Liver (tissue), 9 donors: ENCODE results near the gene FAM13A. TPM values are rescaled to one million over a fixed set of nuclear protein-coding genes. Genes with fewer than 3 reads are reported as not detected.

ENCODE experiments used
- DNase-seq: peaks from one replicate; pipeline ENCODE4 v3.0.0-alpha.2; 2017; ENCODE audit warnings: low spot score
- H3K27ac ChIP-seq, 2 donors: one replicate each; pipeline ENCODE4 v1.7.0; 2013; ENCODE audit warnings: inconsistent platforms in 2 of 2, low read length in 2 of 2, control low read depth in 1 of 2, low read depth in 1 of 2, mild to moderate bottlenecking in 1 of 2
- H3K27me3 ChIP-seq, 4 donors: one replicate each; pipeline versions ENCODE4 v1.6.1 to v1.7.0; 2013; ENCODE audit warnings: low read length in 3 of 4, inconsistent platforms in 1 of 4, mild to moderate bottlenecking in 1 of 4, moderate library complexity in 1 of 4; ENCODE audit not compliant: control insufficient read depth in 4 of 4, insufficient read depth in 4 of 4
- H3K36me3 ChIP-seq, 4 donors: one replicate each; pipeline versions ENCODE4 v1.6.1 to v1.7.0; 2013; ENCODE audit warnings: low read length in 3 of 4, mild to moderate bottlenecking in 3 of 4, low read depth in 1 of 4, moderate library complexity in 1 of 4; ENCODE audit not compliant: control insufficient read depth in 4 of 4, insufficient read depth in 3 of 4
- H3K4me1 ChIP-seq, 4 donors: one replicate each; pipeline versions ENCODE4 v1.6.1 to v1.7.0; 2013; ENCODE audit warnings: low read length in 3 of 4, mild to moderate bottlenecking in 3 of 4, moderate library complexity in 1 of 4; ENCODE audit not compliant: control insufficient read depth in 4 of 4, insufficient read depth in 4 of 4
- H3K4me3 ChIP-seq, 3 donors: one replicate each; pipeline versions ENCODE4 v1.6.1 to v1.7.0; 2013; ENCODE audit warnings: low read length in 3 of 3, control low read depth in 1 of 3, low read depth in 1 of 3, mild to moderate bottlenecking in 1 of 3
- H3K9ac ChIP-seq, 2 donors: one replicate each; pipeline ENCODE4 v1.7.0; 2013; ENCODE audit warnings: low read length in 2 of 2, mild to moderate bottlenecking in 2 of 2, moderate library complexity in 2 of 2, control low read depth in 1 of 2, low read depth in 1 of 2
- H3K9me3 ChIP-seq, 4 donors: one replicate each; pipeline versions ENCODE4 v1.6.1 to v1.7.0; 2013; ENCODE audit warnings: low read length in 3 of 4; ENCODE audit not compliant: control insufficient read depth in 4 of 4
- CTCF ChIP-seq: fragments of 150-350 bp; IDR thresholded peaks from 2 replicates; pipeline ENCODE4 v1.5.1; 2017; ENCODE audit warnings: improper control_type of control experiment, low read depth, low read length; ENCODE audit not compliant: missing input control
- EGR1 ChIP-seq, 2 donors: IDR thresholded peaks; 2 replicates each; pipeline ENCODE4 v1.6.1; 2016 to 2018; ENCODE audit warnings: antibody characterized with exemption in 2 of 2, low read depth in 2 of 2
- FOXA1 ChIP-seq: IDR thresholded peaks from 2 replicates; pipeline ENCODE4 v1.6.1; 2016; ENCODE audit warnings: antibody characterized with exemption
- FOXA2 ChIP-seq: IDR thresholded peaks from 2 replicates; pipeline ENCODE4 v1.6.1; 2016; ENCODE audit warnings: antibody characterized with exemption
- GABPA ChIP-seq, 2 donors: IDR thresholded peaks in 1 of 2; conservative IDR thresholded peaks in 1 of 2; 2 replicates each; pipeline ENCODE4 v1.6.1; 2016; ENCODE audit warnings: antibody characterized with exemption in 2 of 2, mild to moderate bottlenecking in 1 of 2, moderate library complexity in 1 of 2
- HNF4A ChIP-seq, 2 donors: conservative IDR thresholded peaks; 2 replicates each; pipeline ENCODE4 v1.6.1; 2016; ENCODE audit warnings: antibody characterized with exemption in 2 of 2, mild to moderate bottlenecking in 2 of 2
- HNF4G ChIP-seq: IDR thresholded peaks from 2 replicates; pipeline ENCODE4 v1.6.1; 2016; ENCODE audit warnings: antibody characterized with exemption
- JUND ChIP-seq, 2 donors: IDR thresholded peaks; 2 replicates each; pipeline ENCODE4 v1.6.1; 2016; ENCODE audit warnings: antibody characterized with exemption in 2 of 2
- NR2F2 ChIP-seq: IDR thresholded peaks from 2 replicates; pipeline ENCODE4 v1.6.1; 2016; ENCODE audit warnings: antibody characterized with exemption
- RAD21 ChIP-seq, 2 donors: IDR thresholded peaks; 2 replicates each; pipeline ENCODE4 v1.6.1; 2016; ENCODE audit warnings: antibody characterized with exemption in 2 of 2, mild to moderate bottlenecking in 2 of 2
- RXRA ChIP-seq, 2 donors: IDR thresholded peaks; 2 replicates each; pipeline ENCODE4 v1.6.1; 2017 to 2018; ENCODE audit warnings: antibody characterized with exemption in 2 of 2, mild to moderate bottlenecking in 1 of 2
- SP1 ChIP-seq: IDR thresholded peaks from 2 replicates; pipeline ENCODE4 v1.6.1; 2018; ENCODE audit warnings: antibody characterized with exemption, mild to moderate bottlenecking
- TAF1 ChIP-seq: conservative IDR thresholded peaks from 2 replicates; pipeline ENCODE4 v1.6.1; 2016; ENCODE audit warnings: antibody characterized with exemption, mild to moderate bottlenecking
- YY1 ChIP-seq: IDR thresholded peaks from 2 replicates; pipeline ENCODE4 v1.6.1; 2016; ENCODE audit warnings: antibody characterized with exemption, mild to moderate bottlenecking
- ZBTB33 ChIP-seq: IDR thresholded peaks from 2 replicates; pipeline ENCODE4 v1.6.1; 2016; ENCODE audit warnings: antibody characterized with exemption
- polyA plus RNA-seq, 2 donors: library from polyadenylated mRNA; stranded (reverse) in 1 of 2; unstranded in 1 of 2; fragments of 200-250 nt in 1 of 2; fragments of >200 nt in 1 of 2; fragmentation: Nextera tagmentation in 1 of 2; extraction: Ambion mirVana in 1 of 2; gene quantifications; one replicate each; pipeline versions ENCODE4 v1.2.1 to v1.2.3, GENCODE V29; 2013 to 2015
- total RNA-seq, 2 donors: library from RNA; depleted of rRNA; stranded (reverse); fragments of >200 nt; gene quantifications; one replicate each; pipeline ENCODE4 v1.2.3, GENCODE V29; 2014
- TF ChIP-seq, protein P1 (sequence below): IDR thresholded peaks from 2 replicates; pipeline ENCODE4 v1.6.1; 2016; ENCODE audit warnings: antibody characterized with exemption
- TF ChIP-seq, protein P2 (sequence below): IDR thresholded peaks from 2 replicates; pipeline ENCODE4 v1.6.1; 2016; ENCODE audit warnings: antibody characterized with exemption, mild to moderate bottlenecking
- TF ChIP-seq, protein P3 (sequence below): IDR thresholded peaks from 2 replicates; pipeline ENCODE4 v1.6.1; 2016; ENCODE audit warnings: antibody characterized with exemption
- donor health status: healthy.
- donor health status: healthy.
- donor health status: healthy.
- donor health status: healthy.
- donor health status: healthy.

FAM13A gene
- total and polyA plus RNA-seq, 4 donors: 14.9 to 52.9 (median 27.6) TPM

DNA sequence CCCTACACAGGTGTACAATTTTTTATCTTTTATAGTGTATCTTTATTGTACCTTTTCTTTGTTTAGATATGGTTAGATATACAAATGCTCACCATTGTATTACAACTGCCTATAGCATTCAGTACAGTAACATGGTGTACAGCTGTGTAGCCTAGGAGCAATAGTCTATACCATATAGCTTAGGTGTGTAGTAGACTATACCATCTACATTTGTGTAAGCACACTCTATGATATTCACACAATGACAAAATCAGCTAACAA, 80.3 kb downstream of the FAM13A start:
- H3K4me3 ChIP-seq: no peak overlapping the region
- H3K9me3 ChIP-seq: no peaks in the 10 kb centered on the region
- H3K9ac ChIP-seq: no peak overlapping the region
- H3K27me3 ChIP-seq: no peaks in the 10 kb centered on the region
- H3K36me3 ChIP-seq: no peaks in the 10 kb centered on the region
- no peak for TF ChIP-seq HNF4G
- TF ChIP-seq JUND (IDR thresholded peaks at IDR 0.05): no peak
- no peak for TF ChIP-seq HNF4A (conservative IDR thresholded peaks at IDR 0.05)
- no peak for TF ChIP-seq CTCF
- no peak for TF ChIP-seq FOXA2
- no peak for TF ChIP-seq NR2F2
- no peak for TF ChIP-seq SP1
- TF ChIP-seq TAF1: no peak
- TF ChIP-seq GABPA (IDR thresholded peaks at IDR 0.05 in 1 of 2, conservative IDR thresholded peaks at IDR 0.05 in 1 of 2): no peak
- TF ChIP-seq EGR1 (IDR thresholded peaks at IDR 0.05; ENCODE audit: low read depth in 2 of 2): no peak
- no peak for TF ChIP-seq FOXA1
- TF ChIP-seq RXRA (IDR thresholded peaks at IDR 0.05): no peak
- TF ChIP-seq, protein P1, sequence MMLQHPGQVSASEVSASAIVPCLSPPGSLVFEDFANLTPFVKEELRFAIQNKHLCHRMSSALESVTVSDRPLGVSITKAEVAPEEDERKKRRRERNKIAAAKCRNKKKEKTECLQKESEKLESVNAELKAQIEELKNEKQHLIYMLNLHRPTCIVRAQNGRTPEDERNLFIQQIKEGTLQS: no peak
- no peak for TF ChIP-seq ZBTB33
- no peak for TF ChIP-seq YY1
- TF ChIP-seq RAD21 (IDR thresholded peaks at IDR 0.05): no peak
- TF ChIP-seq, protein P2, sequence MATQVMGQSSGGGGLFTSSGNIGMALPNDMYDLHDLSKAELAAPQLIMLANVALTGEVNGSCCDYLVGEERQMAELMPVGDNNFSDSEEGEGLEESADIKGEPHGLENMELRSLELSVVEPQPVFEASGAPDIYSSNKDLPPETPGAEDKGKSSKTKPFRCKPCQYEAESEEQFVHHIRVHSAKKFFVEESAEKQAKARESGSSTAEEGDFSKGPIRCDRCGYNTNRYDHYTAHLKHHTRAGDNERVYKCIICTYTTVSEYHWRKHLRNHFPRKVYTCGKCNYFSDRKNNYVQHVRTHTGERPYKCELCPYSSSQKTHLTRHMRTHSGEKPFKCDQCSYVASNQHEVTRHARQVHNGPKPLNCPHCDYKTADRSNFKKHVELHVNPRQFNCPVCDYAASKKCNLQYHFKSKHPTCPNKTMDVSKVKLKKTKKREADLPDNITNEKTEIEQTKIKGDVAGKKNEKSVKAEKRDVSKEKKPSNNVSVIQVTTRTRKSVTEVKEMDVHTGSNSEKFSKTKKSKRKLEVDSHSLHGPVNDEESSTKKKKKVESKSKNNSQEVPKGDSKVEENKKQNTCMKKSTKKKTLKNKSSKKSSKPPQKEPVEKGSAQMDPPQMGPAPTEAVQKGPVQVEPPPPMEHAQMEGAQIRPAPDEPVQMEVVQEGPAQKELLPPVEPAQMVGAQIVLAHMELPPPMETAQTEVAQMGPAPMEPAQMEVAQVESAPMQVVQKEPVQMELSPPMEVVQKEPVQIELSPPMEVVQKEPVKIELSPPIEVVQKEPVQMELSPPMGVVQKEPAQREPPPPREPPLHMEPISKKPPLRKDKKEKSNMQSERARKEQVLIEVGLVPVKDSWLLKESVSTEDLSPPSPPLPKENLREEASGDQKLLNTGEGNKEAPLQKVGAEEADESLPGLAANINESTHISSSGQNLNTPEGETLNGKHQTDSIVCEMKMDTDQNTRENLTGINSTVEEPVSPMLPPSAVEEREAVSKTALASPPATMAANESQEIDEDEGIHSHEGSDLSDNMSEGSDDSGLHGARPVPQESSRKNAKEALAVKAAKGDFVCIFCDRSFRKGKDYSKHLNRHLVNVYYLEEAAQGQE: no peak
- TF ChIP-seq, protein P3, sequence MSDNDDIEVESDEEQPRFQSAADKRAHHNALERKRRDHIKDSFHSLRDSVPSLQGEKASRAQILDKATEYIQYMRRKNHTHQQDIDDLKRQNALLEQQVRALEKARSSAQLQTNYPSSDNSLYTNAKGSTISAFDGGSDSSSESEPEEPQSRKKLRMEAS: no peak
- no peak overlapping the region for H3K27ac ChIP-seq
- no peaks in the 10 kb centered on the region for H3K4me1 ChIP-seq
- no peak for DNase-seq
